HepG2 (cell line): ENCODE results near the gene JPH4. TPM values are rescaled to one million over a fixed set of nuclear protein-coding genes. Genes with fewer than 3 reads are reported as not detected.
"Not testable (repeated sequence)": the region's sequence is repeated elsewhere in the genome, so short reads cannot be mapped to it uniquely, and the experiment has no call there.

Experiments used
- HNF4G ChIP-seq, 2 experiments: sonication (generic) in 1 of 2; formaldehyde crosslinking in 1 of 2; IDR thresholded peaks; 2 replicates each; pipeline versions ENCODE4 v1.4.0 to v1.6.1; 2011 to 2020; ENCODE audit warnings: borderline replicate concordance in 2 of 2, low read depth in 2 of 2, mild to moderate bottlenecking in 2 of 2, low read length in 1 of 2, missing genetic modification reagents in 1 of 2, moderate library complexity in 1 of 2
- JUND ChIP-seq: sonication (generic); formaldehyde crosslinking; IDR thresholded peaks from 2 replicates; pipeline ENCODE4 v1.8.0; 2022; ENCODE audit warnings: mild to moderate bottlenecking, missing genetic modification reagents
- KDM6A ChIP-seq: IDR thresholded peaks from 2 replicates; pipeline ENCODE4 v1.6.1; 2016; ENCODE audit warnings: low read depth
- MATR3 ChIP-seq: sonication (generic); formaldehyde crosslinking; IDR thresholded peaks from 2 replicates; pipeline ENCODE4 v1.4.0; 2020; ENCODE audit warnings: missing genetic modification reagents
- MEIS2 ChIP-seq: sonication (generic); formaldehyde crosslinking; IDR thresholded peaks from 2 replicates; pipeline ENCODE4 v1.9.0; 2021; ENCODE audit warnings: mild to moderate bottlenecking, missing genetic modification reagents
- TCF12 ChIP-seq, 2 experiments: fragments of 450-650 bp in 1 of 2; sonication (generic) in 1 of 2; formaldehyde crosslinking in 1 of 2; IDR thresholded peaks; 2 replicates each; pipeline versions ENCODE4 v1.6.1 to v1.8.0; 2017 to 2022; ENCODE audit warnings: antibody characterized with exemption in 1 of 2, mild to moderate bottlenecking in 1 of 2, missing genetic modification reagents in 1 of 2, moderate library complexity in 1 of 2
- ZNF24 ChIP-seq: fragments of 450-650 bp; IDR thresholded peaks from 2 replicates; pipeline ENCODE4 v1.6.1; 2017; ENCODE audit warnings: antibody characterized with exemption, mild to moderate bottlenecking
- ZNF34 ChIP-seq: sonication (generic); formaldehyde crosslinking; IDR thresholded peaks from 2 replicates; pipeline ENCODE4 v1.4.0; 2020; ENCODE audit warnings: mild to moderate bottlenecking, missing genetic modification reagents, borderline replicate concordance
- ZNF431 ChIP-seq: sonication (generic); formaldehyde crosslinking; IDR thresholded peaks from 2 replicates; pipeline ENCODE4 v1.9.0; 2022; ENCODE audit warnings: missing genetic modification reagents, low read depth, mild to moderate bottlenecking, borderline replicate concordance
- ZNF530 ChIP-seq: sonication (generic); formaldehyde crosslinking; IDR thresholded peaks from 2 replicates; pipeline ENCODE4 v1.5.0; 2020; ENCODE audit warnings: low read depth, mild to moderate bottlenecking, missing genetic modification reagents
- ZNF841 ChIP-seq: sonication (generic); formaldehyde crosslinking; IDR thresholded peaks from 2 replicates; pipeline ENCODE4 v1.8.1; 2023; ENCODE audit warnings: missing genetic modification reagents, borderline replicate concordance
- ZSCAN12 ChIP-seq: sonication (generic); formaldehyde crosslinking; IDR thresholded peaks from 2 replicates; pipeline ENCODE4 v1.9.0; 2021; ENCODE audit warnings: mild to moderate bottlenecking, missing genetic modification reagents
- polyA plus RNA-seq, 8 experiments: library from polyadenylated mRNA; depleted of rRNA in 3 of 8; stranded (reverse) in 7 of 8; unstranded in 1 of 8; fragments of >200 nt; fragmentation: Illumina TruSeq in 4 of 8; extraction: Trizol in 4 of 8; gene quantifications; 2 replicates each; pipeline versions ENCODE4 v1.2.1 to v1.2.3, GENCODE V29; 2011 to 2016; ENCODE audit warnings: low read depth in 4 of 8, missing spikeins in 1 of 8, mixed read lengths in 1 of 8; ENCODE audit not compliant: insufficient read depth in 1 of 8
- total RNA-seq, 5 experiments: library from RNA; depleted of rRNA; stranded (reverse); fragments of >200 nt; fragmentation: Illumina TruSeq; extraction: Trizol; gene quantifications; 2 replicates each; pipeline ENCODE4 v1.2.3, GENCODE V29; 2016; ENCODE audit warnings: low read depth in 1 of 5
- TF ChIP-seq, protein P1 (sequence below): sonication (generic); formaldehyde crosslinking; IDR thresholded peaks from 2 replicates; pipeline ENCODE4 v1.8.1; 2023; ENCODE audit warnings: mild to moderate bottlenecking, moderate library complexity, missing genetic modification reagents
- TF ChIP-seq, protein P2 (sequence below): sonication (generic); formaldehyde crosslinking; conservative IDR thresholded peaks from 2 replicates; pipeline ENCODE4 v1.4.0; 2020; ENCODE audit warnings: missing genetic modification reagents
- TF ChIP-seq, protein P3 (sequence below): sonication (generic); formaldehyde crosslinking; IDR thresholded peaks from 2 replicates; pipeline ENCODE4 v1.4.0; 2020; ENCODE audit warnings: mild to moderate bottlenecking, missing genetic modification reagents
- TF ChIP-seq, protein P4 (sequence below): sonication (generic); formaldehyde crosslinking; IDR thresholded peaks from 2 replicates; pipeline ENCODE4 v1.5.0; 2020; ENCODE audit warnings: missing genetic modification reagents
- TF ChIP-seq, protein P5 (sequence below): sonication (generic); formaldehyde crosslinking; IDR thresholded peaks from 2 replicates; pipeline ENCODE4 v1.4.0; 2020; ENCODE audit warnings: mild to moderate bottlenecking, missing genetic modification reagents
- TF ChIP-seq, protein P6 (sequence below): sonication (generic); formaldehyde crosslinking; IDR thresholded peaks from 2 replicates; pipeline ENCODE4 v1.5.0; 2020; ENCODE audit warnings: mild to moderate bottlenecking, missing genetic modification reagents, borderline replicate concordance

The JPH4 gene
- total and polyA plus RNA-seq, 2 of the 13 experiments (the other 11 are each of a cell fraction or from before 2014, with no cell fraction given), result 0.08 to 0.22 TPM

DNA sequence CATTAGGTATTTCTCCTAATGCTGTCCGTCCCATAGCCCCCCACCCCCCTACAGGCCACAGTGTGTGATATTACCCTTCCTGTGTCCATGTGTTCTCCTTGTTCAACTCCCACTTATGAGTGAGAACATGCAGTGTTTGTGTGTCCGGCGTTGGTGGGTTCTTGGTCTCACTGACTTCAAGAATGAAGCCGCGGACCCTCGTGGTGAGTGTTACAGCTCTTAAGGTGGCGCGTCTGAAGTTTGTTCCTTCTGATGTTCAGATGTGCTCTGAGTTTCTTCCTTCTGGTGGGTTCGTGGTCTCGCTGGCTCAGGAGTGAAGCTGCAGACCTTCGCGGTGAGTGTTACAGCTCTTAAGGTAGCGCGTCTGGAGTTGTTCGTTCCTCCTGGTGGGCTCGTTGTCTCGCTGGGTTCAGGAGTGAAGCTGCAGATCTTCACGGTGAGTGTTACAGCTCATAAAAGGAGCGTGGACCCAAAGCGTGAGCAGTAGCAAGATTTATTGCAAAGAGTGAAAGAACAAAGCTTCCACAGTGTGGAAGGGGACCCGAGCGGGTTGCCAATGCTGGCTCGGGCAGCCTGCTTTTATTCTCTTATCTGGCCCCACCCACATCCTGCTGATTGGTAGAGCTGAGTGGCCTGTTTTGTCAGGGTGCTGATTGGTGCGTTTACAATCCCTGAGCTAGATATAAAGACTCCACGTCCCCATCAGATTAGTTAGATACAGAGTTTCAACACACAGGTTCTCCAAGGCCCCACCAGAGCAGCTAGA is 5.4 kb upstream of the JPH4 start (continued):
- peak; percentile 96; the same call in 1 of the 2 replicates for TF ChIP-seq ZNF431
- TF ChIP-seq, protein P1, sequence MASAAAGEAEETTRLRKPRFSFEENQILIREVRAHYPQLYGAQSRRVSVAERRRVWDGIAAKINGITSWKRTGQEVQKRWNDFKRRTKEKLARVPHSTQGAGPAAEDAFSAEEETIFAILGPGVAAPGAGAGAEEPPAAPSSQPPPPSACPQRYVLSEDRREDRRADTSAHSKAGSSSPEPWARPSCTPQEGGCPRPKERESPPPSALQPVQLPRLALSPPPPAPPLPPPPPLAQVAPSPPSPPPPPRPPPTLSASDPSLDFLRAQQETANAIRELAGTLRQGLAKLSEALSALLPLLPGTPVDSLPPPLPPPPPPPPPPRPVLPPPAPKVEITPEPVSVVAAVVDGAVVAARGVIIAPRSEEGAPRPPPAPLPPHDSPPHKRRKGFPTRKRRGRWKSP (CRISPR knock-in tag), result peak; percentile 85
- TF ChIP-seq JUND (CRISPR knock-in tag), result peak; percentile 88
- TF ChIP-seq MATR3 (CRISPR knock-in tag), result peak; percentile 100
- peak; percentile 73 for TF ChIP-seq ZSCAN12
- TF ChIP-seq, protein P2, sequence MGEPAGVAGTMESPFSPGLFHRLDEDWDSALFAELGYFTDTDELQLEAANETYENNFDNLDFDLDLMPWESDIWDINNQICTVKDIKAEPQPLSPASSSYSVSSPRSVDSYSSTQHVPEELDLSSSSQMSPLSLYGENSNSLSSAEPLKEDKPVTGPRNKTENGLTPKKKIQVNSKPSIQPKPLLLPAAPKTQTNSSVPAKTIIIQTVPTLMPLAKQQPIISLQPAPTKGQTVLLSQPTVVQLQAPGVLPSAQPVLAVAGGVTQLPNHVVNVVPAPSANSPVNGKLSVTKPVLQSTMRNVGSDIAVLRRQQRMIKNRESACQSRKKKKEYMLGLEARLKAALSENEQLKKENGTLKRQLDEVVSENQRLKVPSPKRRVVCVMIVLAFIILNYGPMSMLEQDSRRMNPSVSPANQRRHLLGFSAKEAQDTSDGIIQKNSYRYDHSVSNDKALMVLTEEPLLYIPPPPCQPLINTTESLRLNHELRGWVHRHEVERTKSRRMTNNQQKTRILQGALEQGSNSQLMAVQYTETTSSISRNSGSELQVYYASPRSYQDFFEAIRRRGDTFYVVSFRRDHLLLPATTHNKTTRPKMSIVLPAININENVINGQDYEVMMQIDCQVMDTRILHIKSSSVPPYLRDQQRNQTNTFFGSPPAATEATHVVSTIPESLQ (CRISPR knock-in tag), result peak; percentile 91
- TF ChIP-seq, protein P3, sequence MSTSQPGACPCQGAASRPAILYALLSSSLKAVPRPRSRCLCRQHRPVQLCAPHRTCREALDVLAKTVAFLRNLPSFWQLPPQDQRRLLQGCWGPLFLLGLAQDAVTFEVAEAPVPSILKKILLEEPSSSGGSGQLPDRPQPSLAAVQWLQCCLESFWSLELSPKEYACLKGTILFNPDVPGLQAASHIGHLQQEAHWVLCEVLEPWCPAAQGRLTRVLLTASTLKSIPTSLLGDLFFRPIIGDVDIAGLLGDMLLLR (CRISPR knock-in tag), result peak; percentile 74; the same call in 1 of the 2 replicates
- TF ChIP-seq, protein P4, sequence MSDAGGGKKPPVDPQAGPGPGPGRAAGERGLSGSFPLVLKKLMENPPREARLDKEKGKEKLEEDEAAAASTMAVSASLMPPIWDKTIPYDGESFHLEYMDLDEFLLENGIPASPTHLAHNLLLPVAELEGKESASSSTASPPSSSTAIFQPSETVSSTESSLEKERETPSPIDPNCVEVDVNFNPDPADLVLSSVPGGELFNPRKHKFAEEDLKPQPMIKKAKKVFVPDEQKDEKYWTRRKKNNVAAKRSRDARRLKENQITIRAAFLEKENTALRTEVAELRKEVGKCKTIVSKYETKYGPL (CRISPR knock-in tag), result peak; percentile 36; the same call in 1 of the 2 replicates
- peak; percentile 47; the same call in 1 of the 2 replicates for TF ChIP-seq ZNF34 (CRISPR knock-in tag)
- peak; percentile 72; the same call in 1 of the 2 replicates for TF ChIP-seq ZNF530 (CRISPR knock-in tag)
- TF ChIP-seq, protein P5, sequence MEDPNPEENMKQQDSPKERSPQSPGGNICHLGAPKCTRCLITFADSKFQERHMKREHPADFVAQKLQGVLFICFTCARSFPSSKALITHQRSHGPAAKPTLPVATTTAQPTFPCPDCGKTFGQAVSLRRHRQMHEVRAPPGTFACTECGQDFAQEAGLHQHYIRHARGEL, result peak; percentile 95; the same call in 1 of the 2 replicates
- 0 out of 2 replicates have a peak, but pooled peaks have one; percentile 10 for TF ChIP-seq HNF4G (IDR thresholded peaks at IDR 0.05; ENCODE audit: borderline replicate concordance, low read depth, low read length)
- TF ChIP-seq HNF4G (CRISPR knock-in tag; IDR thresholded peaks at IDR 0.05; ENCODE audit: borderline replicate concordance, low read depth), result peak; percentile 77
- peak; percentile 60 for TF ChIP-seq MEIS2
- 0 out of 2 replicates have a peak, but pooled peaks have one; percentile 50 for TF ChIP-seq KDM6A
- peak; percentile 92 for TF ChIP-seq ZNF841 (CRISPR knock-in tag)
- 0 out of 2 replicates have a peak, but pooled peaks have one; percentile 44 for TF ChIP-seq ZNF24
- TF ChIP-seq, protein P6, sequence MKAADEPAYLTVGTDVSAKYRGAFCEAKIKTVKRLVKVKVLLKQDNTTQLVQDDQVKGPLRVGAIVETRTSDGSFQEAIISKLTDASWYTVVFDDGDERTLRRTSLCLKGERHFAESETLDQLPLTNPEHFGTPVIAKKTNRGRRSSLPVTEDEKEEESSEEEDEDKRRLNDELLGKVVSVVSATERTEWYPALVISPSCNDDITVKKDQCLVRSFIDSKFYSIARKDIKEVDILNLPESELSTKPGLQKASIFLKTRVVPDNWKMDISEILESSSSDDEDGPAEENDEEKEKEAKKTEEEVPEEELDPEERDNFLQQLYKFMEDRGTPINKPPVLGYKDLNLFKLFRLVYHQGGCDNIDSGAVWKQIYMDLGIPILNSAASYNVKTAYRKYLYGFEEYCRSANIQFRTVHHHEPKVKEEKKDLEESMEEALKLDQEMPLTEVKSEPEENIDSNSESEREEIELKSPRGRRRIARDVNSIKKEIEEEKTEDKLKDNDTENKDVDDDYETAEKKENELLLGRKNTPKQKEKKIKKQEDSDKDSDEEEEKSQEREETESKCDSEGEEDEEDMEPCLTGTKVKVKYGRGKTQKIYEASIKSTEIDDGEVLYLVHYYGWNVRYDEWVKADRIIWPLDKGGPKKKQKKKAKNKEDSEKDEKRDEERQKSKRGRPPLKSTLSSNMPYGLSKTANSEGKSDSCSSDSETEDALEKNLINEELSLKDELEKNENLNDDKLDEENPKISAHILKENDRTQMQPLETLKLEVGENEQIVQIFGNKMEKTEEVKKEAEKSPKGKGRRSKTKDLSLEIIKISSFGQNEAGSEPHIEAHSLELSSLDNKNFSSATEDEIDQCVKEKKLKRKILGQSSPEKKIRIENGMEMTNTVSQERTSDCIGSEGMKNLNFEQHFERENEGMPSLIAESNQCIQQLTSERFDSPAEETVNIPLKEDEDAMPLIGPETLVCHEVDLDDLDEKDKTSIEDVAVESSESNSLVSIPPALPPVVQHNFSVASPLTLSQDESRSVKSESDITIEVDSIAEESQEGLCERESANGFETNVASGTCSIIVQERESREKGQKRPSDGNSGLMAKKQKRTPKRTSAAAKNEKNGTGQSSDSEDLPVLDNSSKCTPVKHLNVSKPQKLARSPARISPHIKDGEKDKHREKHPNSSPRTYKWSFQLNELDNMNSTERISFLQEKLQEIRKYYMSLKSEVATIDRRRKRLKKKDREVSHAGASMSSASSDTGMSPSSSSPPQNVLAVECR, result peak; percentile 91
- not testable (repeated sequence) for TF ChIP-seq TCF12 (IDR thresholded peaks at IDR 0.05)
- TF ChIP-seq TCF12 (CRISPR knock-in tag; IDR thresholded peaks at IDR 0.05), result peak; percentile 89; the same call in 1 of the 2 replicates
